ENCODE results near the gene PDILT. TPM values are rescaled to one million over a fixed set of nuclear protein-coding genes. Genes with fewer than 3 reads are reported as not detected.
A peak's percentile ranks its signal among the peaks of the same experiment; 100 is the strongest.

PDILT gene
- total and polyA plus RNA-seq, 7 experiments from 2014 or later: not detected

DNA sequence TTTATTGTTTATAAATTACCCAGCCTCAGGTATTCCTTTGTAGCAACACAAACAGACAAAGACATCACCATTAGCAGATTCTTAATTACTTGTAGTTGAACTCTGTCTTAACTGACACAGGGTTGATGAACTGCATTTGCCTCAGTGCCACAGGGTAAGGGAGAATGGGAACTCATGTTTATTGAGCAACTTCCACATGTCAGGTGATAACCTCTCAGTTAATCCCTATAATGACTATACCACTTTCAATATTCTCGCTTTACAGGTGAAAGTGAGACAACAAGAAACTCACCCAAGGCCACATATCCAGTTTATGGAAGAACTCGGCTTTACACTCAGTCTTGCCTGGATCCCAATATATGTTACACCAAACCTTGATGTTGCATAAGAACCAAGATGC lies 8.6 kb downstream of the PDILT start:
- no peak overlapping the region for H3K4me3 ChIP-seq (ENCODE audit: low read length)
- no peaks in the 10 kb centered on the region for H3K4me1 ChIP-seq (ENCODE audit: control insufficient read depth in 2 of 2, insufficient read depth in 2 of 2, low read length in 2 of 2)
- ChIA-PET POLR2A (no interaction called here), CTCF (interaction anchor here (1.1 kb wide), 1 partner anchor 10 kb away, joined by 6 read pairs; no protein-coding TSS in a partner anchor)
- no peaks in the 10 kb centered on the region for H3K9me3 ChIP-seq (ENCODE audit: control insufficient read depth in 2 of 3, low read length in 3 of 3)
- H3K9me3 Mint-ChIP-seq: no peaks in the 10 kb centered on the region
- H3K27me3 Mint-ChIP-seq: no peaks in the 10 kb centered on the region
- no peak for DNase-seq
- ATAC-seq: no peak
- no peak overlapping the region for H3K4me3 Mint-ChIP-seq
- no peaks in the 10 kb centered on the region for H3K36me3 ChIP-seq (ENCODE audit: control insufficient read depth in 2 of 3, insufficient read depth in 3 of 3, low read length in 3 of 3)
- H3K36me3 Mint-ChIP-seq: no peaks in the 10 kb centered on the region
- intact Hi-C loops (cut with micrococcal nuclease): no loop called here
- no peaks in the 10 kb centered on the region for H3K27me3 ChIP-seq (ENCODE audit: control insufficient read depth in 2 of 2, insufficient read depth in 2 of 2, low read length in 2 of 2)
- H3K4me1 Mint-ChIP-seq: peaks cover 0 to 2% (median 0%) of the 10 kb centered on the region in 7 donors
- no peak overlapping the region for H3K27ac Mint-ChIP-seq
- no peak overlapping the region for H3K27ac ChIP-seq (ENCODE audit: low read depth, low read length)

DNA sequence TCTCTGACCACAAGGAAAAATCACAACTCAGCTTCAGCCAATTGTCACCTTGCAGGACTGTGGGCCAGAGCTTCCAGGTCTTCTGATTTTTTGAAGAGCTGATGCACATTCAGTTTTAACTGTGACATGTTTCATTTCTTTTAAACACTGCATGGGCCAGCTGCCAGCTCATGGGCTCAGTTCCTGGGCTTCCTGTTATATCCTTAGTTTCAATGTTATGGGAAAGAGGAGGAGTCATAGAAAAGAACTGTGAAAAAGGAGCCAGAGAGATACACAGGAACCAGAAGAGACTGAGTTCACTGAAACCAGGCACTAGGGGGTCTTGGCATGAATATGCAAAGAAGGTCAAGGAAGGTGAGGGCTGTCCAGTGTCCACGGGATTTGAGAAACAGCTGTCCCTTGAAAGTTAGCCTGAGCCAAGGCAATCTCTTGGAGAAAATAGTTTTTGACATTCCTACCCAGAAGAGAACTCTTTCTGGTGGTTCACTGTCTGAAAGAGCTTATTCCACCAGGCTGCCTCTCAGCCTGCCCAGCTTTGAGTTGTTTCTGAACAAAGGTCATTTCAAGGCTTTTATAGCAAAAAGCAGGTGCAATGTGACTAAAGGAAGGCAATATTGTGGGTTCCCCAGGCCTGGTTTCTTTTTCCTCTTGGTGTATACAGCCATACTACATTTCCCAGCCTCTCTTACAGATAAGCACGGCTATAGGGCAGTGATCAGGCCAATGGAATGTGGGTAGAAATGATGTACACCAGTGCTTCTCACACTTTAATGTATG lies 10.5 kb downstream of the PDILT start:
- no peaks in the 10 kb centered on the region for H3K36me3 Mint-ChIP-seq
- Histone ChIP-seq H3K27ac (ENCODE audit: low read depth, low read length) (no peak overlapping the region), H3K27me3 (ENCODE audit: control insufficient read depth in 2 of 2, insufficient read depth in 2 of 2, low read length in 2 of 2) (no peaks in the 10 kb centered on the region), H3K4me3 (ENCODE audit: low read length) (no peak overlapping the region), H3K9me3 (ENCODE audit: control insufficient read depth in 2 of 3, low read length in 3 of 3) (no peaks in the 10 kb centered on the region), H3K4me1 (ENCODE audit: control insufficient read depth in 2 of 2, insufficient read depth in 2 of 2, low read length in 2 of 2) (no peaks in the 10 kb centered on the region), H3K36me3 (ENCODE audit: control insufficient read depth in 2 of 3, insufficient read depth in 3 of 3, low read length in 3 of 3) (no peaks in the 10 kb centered on the region)
- H3K9me3 Mint-ChIP-seq: no peaks in the 10 kb centered on the region
- DNase-seq (no peak), ATAC-seq (no peak)
- ChIA-PET POLR2A (no interaction called here), CTCF (interaction anchor here (1.9 kb wide), 1 partner anchor 486 kb away, joined by 6 read pairs; no protein-coding TSS in a partner anchor)
- no peak overlapping the region for H3K4me3 Mint-ChIP-seq
- peaks cover 0 to 2% (median 0%) of the 10 kb centered on the region in 7 donors for H3K4me1 Mint-ChIP-seq
- H3K27me3 Mint-ChIP-seq: peaks cover 0 to 4% (median 0%) of the 10 kb centered on the region in 5 donors
- intact Hi-C loops (cut with micrococcal nuclease): no loop called here
- no peak overlapping the region for H3K27ac Mint-ChIP-seq

DNA sequence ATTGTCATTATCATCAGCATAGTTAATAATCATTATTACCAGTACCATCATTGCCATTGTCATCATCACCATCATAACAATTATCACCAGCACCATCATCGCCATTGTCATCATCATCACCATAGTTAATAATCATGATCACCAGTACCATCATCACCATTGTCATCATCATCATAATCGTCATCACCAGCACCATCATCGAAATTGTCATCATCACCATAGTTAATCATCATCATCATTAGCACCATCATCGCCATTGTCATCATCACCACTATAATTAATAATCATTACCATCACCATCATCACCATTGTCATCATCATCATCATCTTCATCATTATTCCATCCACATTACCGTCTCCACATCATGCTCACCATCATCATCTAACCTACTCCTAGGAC lies 13.5 kb downstream of the PDILT start:
- H3K4me3 Mint-ChIP-seq: no peak overlapping the region
- Histone ChIP-seq H3K9me3 (ENCODE audit: control insufficient read depth in 2 of 3, low read length in 3 of 3) (no peaks in the 10 kb centered on the region), H3K27me3 (ENCODE audit: control insufficient read depth in 2 of 2, insufficient read depth in 2 of 2, low read length in 2 of 2) (no peaks in the 10 kb centered on the region), H3K4me3 (ENCODE audit: low read length) (no peak overlapping the region), H3K27ac (ENCODE audit: low read depth, low read length) (no peak overlapping the region), H3K4me1 (ENCODE audit: control insufficient read depth in 2 of 2, insufficient read depth in 2 of 2, low read length in 2 of 2) (no peaks in the 10 kb centered on the region), H3K36me3 (ENCODE audit: control insufficient read depth in 2 of 3, insufficient read depth in 3 of 3, low read length in 3 of 3) (no peaks in the 10 kb centered on the region)
- POLR2A ChIA-PET: no interaction called here
- DNase-seq (no peak), ATAC-seq (no peak)
- H3K9me3 Mint-ChIP-seq: peaks cover 0 to 1% (median 0%) of the 10 kb centered on the region in 11 donors
- H3K36me3 Mint-ChIP-seq: no peaks in the 10 kb centered on the region
- intact Hi-C loops (cut with micrococcal nuclease): no loop called here
- peaks cover 0 to 3% (median 0%) of the 10 kb centered on the region in 7 donors for H3K4me1 Mint-ChIP-seq
- peaks cover 9 to 21% (median 12%) of the 10 kb centered on the region in 5 donors for H3K27me3 Mint-ChIP-seq
- CTCF ChIA-PET: no interaction called here
- H3K27ac Mint-ChIP-seq: no peak overlapping the region

DNA sequence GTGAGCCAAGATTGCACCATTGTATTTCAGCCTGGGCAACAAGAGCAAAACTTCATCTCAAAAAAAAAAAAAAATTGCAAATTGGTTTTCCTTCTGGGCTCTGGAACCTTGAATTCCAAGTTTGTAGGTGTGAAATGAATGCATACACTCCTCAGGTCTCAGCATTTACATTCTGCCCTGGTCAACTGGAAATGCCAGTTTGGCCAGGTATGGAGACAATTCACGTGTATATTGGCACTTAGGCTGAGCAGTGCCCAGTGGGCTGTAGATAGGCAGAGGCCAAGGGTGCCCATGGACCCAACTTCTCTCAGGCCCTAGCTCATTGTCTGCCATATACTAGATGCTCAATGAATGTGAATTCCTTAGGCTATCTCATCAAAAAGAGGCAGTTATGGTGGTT lies 15.7 kb downstream of the PDILT start:
- Histone ChIP-seq H3K27ac (ENCODE audit: low read depth, low read length) (no peak overlapping the region), H3K36me3 (ENCODE audit: control insufficient read depth in 2 of 3, insufficient read depth in 3 of 3, low read length in 3 of 3) (no peaks in the 10 kb centered on the region), H3K4me1 (ENCODE audit: control insufficient read depth in 2 of 2, insufficient read depth in 2 of 2, low read length in 2 of 2) (no peaks in the 10 kb centered on the region), H3K4me3 (ENCODE audit: low read length) (no peak overlapping the region), H3K27me3 (ENCODE audit: control insufficient read depth in 2 of 2, insufficient read depth in 2 of 2, low read length in 2 of 2) (no peaks in the 10 kb centered on the region), H3K9me3 (ENCODE audit: control insufficient read depth in 2 of 3, low read length in 3 of 3) (no peaks in the 10 kb centered on the region)
- no peak overlapping the region for H3K27ac Mint-ChIP-seq
- peaks cover 0 to 1% (median 0%) of the 10 kb centered on the region in 7 donors for H3K4me1 Mint-ChIP-seq
- ATAC-seq (no peak), DNase-seq (no peak)
- H3K4me3 Mint-ChIP-seq: no peak overlapping the region
- H3K27me3 Mint-ChIP-seq: peaks cover 9 to 21% (median 12%) of the 10 kb centered on the region in 5 donors
- ChIA-PET CTCF (no interaction called here), POLR2A (no interaction called here)
- intact Hi-C loops (cut with micrococcal nuclease): loop anchor here in 1 of 2 donors (10.0 kb wide), 1 partner anchor 1304 kb away; no protein-coding TSS in a partner anchor
- H3K36me3 Mint-ChIP-seq: no peaks in the 10 kb centered on the region
- H3K9me3 Mint-ChIP-seq: peaks cover 0 to 1% (median 0%) of the 10 kb centered on the region in 11 donors

DNA sequence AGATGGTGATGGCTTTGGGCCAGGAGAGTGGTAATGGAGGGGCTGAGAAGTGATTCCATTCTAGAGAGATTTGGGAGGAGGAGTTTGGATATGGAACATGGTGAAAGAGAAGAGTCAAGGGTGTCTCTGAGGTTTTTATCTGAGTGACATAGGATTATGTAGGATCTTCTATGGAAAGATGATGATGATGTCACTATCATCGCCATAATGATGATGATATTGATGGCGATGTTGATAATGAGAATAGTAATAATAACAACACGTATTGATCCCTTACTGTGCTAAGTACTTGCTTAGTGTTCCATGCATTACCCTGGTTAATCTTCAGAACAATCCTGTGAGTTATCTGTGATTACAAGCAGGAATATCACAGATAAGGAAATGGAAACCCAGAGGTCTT lies 16.6 kb downstream of the PDILT start:
- peaks cover 0 to 3% of the 10 kb centered on the region in 2 donors for H3K4me1 ChIP-seq (ENCODE audit: control insufficient read depth in 2 of 2, insufficient read depth in 2 of 2, low read length in 2 of 2)
- Mint-ChIP-seq H3K27me3 (peaks cover 9 to 21% (median 12%) of the 10 kb centered on the region in 5 donors), H3K9me3 (peaks cover 0 to 1% (median 0%) of the 10 kb centered on the region in 11 donors), H3K4me3 (no peak overlapping the region), H3K27ac (no peak overlapping the region), H3K4me1 (peaks cover 0 to 6% (median 0%) of the 10 kb centered on the region in 7 donors), H3K36me3 (no peaks in the 10 kb centered on the region)
- ChIA-PET POLR2A (no interaction called here), CTCF (no interaction called here)
- H3K4me3 ChIP-seq (ENCODE audit: low read length): no peak overlapping the region
- intact Hi-C loops (cut with micrococcal nuclease): loop anchor here in 1 of 2 donors (10.0 kb wide), 1 partner anchor 1303 kb away; no protein-coding TSS in a partner anchor
- no peaks in the 10 kb centered on the region for H3K9me3 ChIP-seq (ENCODE audit: control insufficient read depth in 2 of 3, low read length in 3 of 3)
- no peak for DNase-seq
- no peak for ATAC-seq
- no peaks in the 10 kb centered on the region for H3K27me3 ChIP-seq (ENCODE audit: control insufficient read depth in 2 of 2, insufficient read depth in 2 of 2, low read length in 2 of 2)
- no peaks in the 10 kb centered on the region for H3K36me3 ChIP-seq (ENCODE audit: control insufficient read depth in 2 of 3, insufficient read depth in 3 of 3, low read length in 3 of 3)
- no peak overlapping the region for H3K27ac ChIP-seq (ENCODE audit: low read depth, low read length)

DNA sequence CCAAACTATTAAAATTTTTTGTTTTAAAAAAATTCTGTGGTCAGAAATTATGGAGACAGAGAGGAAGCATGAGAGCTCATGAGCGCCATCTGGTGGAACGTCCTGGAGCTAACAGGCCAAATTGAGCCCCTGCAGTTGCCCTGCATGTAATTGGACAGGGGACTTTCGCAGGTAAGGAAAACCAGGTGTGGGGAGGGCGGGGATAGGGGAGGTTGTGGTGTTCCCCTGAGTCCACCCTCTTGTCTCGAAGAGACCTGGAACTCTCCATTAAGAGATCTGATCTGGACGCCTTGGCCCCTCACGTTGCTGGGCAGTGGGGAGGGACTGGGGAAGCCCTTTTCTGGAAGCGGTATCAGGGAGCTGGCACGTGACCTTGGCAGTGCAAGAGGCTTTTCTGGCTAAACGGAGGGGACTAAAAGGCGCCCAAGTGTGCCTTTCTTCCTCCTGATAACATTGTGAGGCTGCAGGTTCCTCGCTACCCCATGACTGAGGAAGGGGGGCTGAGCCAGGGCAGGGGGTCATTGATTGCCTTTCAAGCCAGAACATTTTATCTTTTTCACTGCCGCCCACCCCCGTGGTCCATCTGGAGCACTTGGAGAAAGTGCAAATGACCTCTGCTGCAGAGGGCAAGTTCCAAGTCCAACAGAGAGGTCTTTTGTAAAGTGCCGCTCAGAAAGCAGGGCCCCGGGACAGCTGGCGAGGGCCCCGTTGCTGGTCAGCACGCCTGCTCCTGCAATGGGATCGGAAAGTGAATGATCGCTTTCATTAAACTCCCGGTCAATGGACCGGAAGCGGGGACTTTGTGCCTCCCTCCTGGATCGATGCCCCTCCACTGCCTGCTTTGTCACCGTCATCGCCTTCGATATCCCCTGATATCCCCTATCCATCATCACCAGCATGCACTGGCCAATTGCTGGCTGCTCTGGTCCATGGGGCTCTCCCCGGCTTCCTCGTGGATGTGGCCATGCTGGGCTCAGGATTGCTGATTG lies 18.4 kb downstream of the PDILT start:
- CTCF ChIA-PET: interaction anchor here (0.6 to 1.9 kb wide), 5 partner anchors 9 to 803 kb away, joined by 3 to 6 read pairs (median 3); no protein-coding TSS in a partner anchor
- intact Hi-C loops (cut with micrococcal nuclease): loop anchor here (1.0 to 10.0 kb wide), 2 partner anchors 479 to 1301 kb away; no protein-coding TSS in a partner anchor

More for the DNA sequence above, 18.4 kb downstream of the PDILT start:
- Histone ChIP-seq H3K9me3 (ENCODE audit: control insufficient read depth in 2 of 3, low read length in 3 of 3) (no peaks in the 10 kb centered on the region), H3K27me3 (ENCODE audit: control insufficient read depth in 2 of 2, insufficient read depth in 2 of 2, low read length in 2 of 2) (no peaks in the 10 kb centered on the region), H3K4me1 (ENCODE audit: control insufficient read depth in 2 of 2, insufficient read depth in 2 of 2, low read length in 2 of 2) (peaks cover 0 to 4% of the 10 kb centered on the region in 2 donors), H3K36me3 (ENCODE audit: control insufficient read depth in 2 of 3, insufficient read depth in 3 of 3, low read length in 3 of 3) (no peaks in the 10 kb centered on the region), H3K4me3 (ENCODE audit: low read length) (no peak overlapping the region), H3K27ac (ENCODE audit: low read depth, low read length) (no peak overlapping the region)
- peaks cover 0 to 6% (median 0%) of the 10 kb centered on the region in 7 donors for H3K4me1 Mint-ChIP-seq
- H3K27me3 Mint-ChIP-seq: peaks cover 9 to 21% (median 12%) of the 10 kb centered on the region in 5 donors
- H3K4me3 Mint-ChIP-seq: no peak overlapping the region
- peak overlapping the region in 1 of 9 donors; percentile 39 for H3K27ac Mint-ChIP-seq
- POLR2A ChIA-PET: no interaction called here
- peaks cover 0 to 1% (median 0%) of the 10 kb centered on the region in 11 donors for H3K9me3 Mint-ChIP-seq
- ATAC-seq (peak; percentile 63), DNase-seq (peak in 7 of 9 donors; percentile 8 to 34 (median 26))
- H3K36me3 Mint-ChIP-seq: no peaks in the 10 kb centered on the region

Measured in naive thymus-derived CD4-positive, alpha-beta T cell (primary cell).